NCI-H524 treated with DMSO at 0.1 percent for 48 hours (cell line): Measurements from ENCODE around the gene LRRC58.
"Not testable (repeated sequence)": the region's sequence is repeated elsewhere in the genome, so short reads cannot be mapped to it uniquely, and the experiment has no call there.

Source experiments
- DNase-seq: peaks from one replicate; lab custom pipeline; 2025; lab: John Stamatoyannopoulos, UW

Gene LRRC58

GRCh38 chr3:120348991-120349854 lies at the start of gene LRRC58:
LRRC58 (minus strand) TSS chr3:120349354; CDS start chr3:120349243, 111 bp downstream.
- peak; percentile 61 for DNase-seq

GRCh38 chr3:120396469-120396868 lies 47.3 kb upstream of the LRRC58 start:
- no peak for DNase-seq

GRCh38 chr3:120394347-120394746 lies 45.2 kb upstream of the LRRC58 start:
- no peak for DNase-seq

- DNase-seq, result no peak
These were observed 44.6 kb upstream of the LRRC58 start for GRCh38 chr3:120393761-120394160.

GRCh38 chr3:120393243-120393642 lies 44.1 kb upstream of the LRRC58 start:
- DNase-seq, result no peak

GRCh38 chr3:120382941-120383447 lies 33.8 kb upstream of the LRRC58 start:
- no peak for DNase-seq

- DNase-seq, result no peak
These were observed 32.3 kb upstream of the LRRC58 start for GRCh38 chr3:120381503-120381902.

GRCh38 chr3:120377948-120378347 lies 28.8 kb upstream of the LRRC58 start:
- DNase-seq, result not testable (repeated sequence)

GRCh38 chr3:120370463-120370862 lies 21.3 kb upstream of the LRRC58 start:
- DNase-seq, result no peak

GRCh38 chr3:120369037-120369467 lies 19.9 kb upstream of the LRRC58 start:
- no peak for DNase-seq

- DNase-seq, result no peak
These were observed 19.0 kb upstream of the LRRC58 start for GRCh38 chr3:120368172-120368571.

GRCh38 chr3:120364821-120365220 lies 15.7 kb upstream of the LRRC58 start:
- DNase-seq, result no peak

GRCh38 chr3:120364101-120364500 lies 14.9 kb upstream of the LRRC58 start:
- no peak for DNase-seq

GRCh38 chr3:120357807-120358206 lies 8.7 kb upstream of the LRRC58 start:
- no peak for DNase-seq

GRCh38 chr3:120355486-120355885 lies 6.3 kb upstream of the LRRC58 start:
- DNase-seq, result no peak

- no peak for DNase-seq
These were observed 4.3 kb upstream of the LRRC58 start for GRCh38 chr3:120353463-120353862.

- DNase-seq, result no peak
These were observed 2.9 kb upstream of the LRRC58 start for GRCh38 chr3:120352017-120352416.

GRCh38 chr3:120350401-120350941 lies 1.3 kb upstream of the LRRC58 start:
- DNase-seq, result no peak

GRCh38 chr3:120349855-120350125 lies 636 bp upstream of the LRRC58 start:
- DNase-seq, result no peak

- peak; percentile 31 for DNase-seq
These were observed 826 bp downstream of the LRRC58 start for GRCh38 chr3:120348065-120348990.

GRCh38 chr3:120344349-120344748 lies 4.8 kb downstream of the LRRC58 start:
- no peak for DNase-seq

GRCh38 chr3:120341658-120342346 lies 7.4 kb downstream of the LRRC58 start:
- DNase-seq, result no peak
